ENCODE data around the gene AHSG.

AHSG gene

DNA sequence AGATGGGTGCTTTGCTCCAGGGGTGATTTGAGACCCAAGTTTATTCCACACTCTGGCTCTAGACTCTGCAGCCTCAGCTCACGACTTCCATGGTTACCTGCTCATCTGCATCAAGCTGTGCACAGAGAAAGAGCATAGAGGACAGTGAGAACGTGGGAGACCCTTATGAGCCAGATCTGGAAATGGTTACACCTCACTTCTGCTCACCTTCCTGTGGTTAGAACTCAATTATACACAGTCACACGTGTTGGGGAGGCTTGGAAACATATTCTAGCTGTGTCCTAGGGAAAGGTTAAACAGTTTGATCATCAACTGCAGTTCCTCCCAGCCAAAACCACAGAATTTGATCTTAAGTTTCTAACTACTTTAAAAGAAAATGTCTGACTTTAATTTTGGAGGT lies 29.2 kb downstream of the AHSG start:
- no peak for DNase-seq (ENCODE audit: low read depth)

DNA sequence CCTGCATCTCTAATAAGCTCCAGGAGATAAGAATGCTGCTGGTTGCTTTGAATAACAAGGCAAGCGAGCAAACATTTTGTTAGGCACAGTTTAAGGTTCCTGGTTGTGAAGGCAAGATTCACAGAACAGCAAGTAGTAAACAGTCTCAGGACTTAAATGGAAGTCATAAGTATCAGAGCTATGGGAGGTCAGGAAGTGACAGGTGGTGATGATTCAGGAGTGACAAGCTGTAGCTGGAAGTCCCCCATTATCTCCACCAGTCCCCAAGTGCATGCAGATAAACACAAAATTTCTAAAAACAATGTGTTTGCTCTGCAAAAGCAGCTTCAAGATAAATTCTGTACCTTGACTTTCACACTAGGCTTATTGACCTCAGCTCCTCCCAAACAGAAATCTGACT lies 30.6 kb downstream of the AHSG start:
- DNase-seq (ENCODE audit: low read depth) = no peak

DNA sequence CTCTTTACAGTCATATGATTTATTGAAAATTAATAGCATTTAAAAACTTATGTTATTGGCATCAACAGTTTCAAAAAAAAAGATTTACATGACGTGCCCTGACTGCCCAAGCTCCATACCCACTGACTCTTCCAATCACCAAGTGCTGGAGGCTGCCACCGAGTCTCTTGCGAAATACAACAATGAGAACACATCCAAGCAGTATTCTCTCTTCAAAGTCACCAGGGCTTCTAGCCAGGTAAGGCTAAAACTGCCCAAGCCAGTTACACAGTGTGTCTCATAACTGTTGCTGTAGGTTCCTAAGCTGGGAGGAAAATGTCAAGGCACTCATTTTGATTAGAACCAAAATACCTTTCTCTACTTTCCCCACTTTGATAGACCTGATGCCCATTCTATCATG lies 31.8 kb downstream of the AHSG start:
- no peak for DNase-seq (ENCODE audit: low read depth)

DNA sequence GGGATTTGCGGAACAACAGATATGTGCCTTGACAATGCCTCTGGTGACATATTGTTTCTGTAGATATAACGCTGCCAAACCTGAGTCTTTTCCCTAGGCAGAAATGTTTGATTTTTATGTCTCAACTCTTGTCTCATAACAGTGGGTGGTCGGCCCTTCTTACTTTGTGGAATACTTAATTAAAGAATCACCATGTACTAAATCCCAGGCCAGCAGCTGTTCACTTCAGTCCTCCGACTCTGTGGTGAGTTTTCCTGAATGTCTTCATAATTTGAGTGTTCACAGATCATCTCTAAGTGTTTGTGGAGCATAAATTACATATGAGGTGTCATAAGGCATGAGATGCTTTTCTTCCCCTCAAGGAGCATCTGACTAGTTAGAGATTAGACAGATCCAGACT lies 33.2 kb downstream of the AHSG start:
- no peak for DNase-seq (ENCODE audit: low read depth)

DNA sequence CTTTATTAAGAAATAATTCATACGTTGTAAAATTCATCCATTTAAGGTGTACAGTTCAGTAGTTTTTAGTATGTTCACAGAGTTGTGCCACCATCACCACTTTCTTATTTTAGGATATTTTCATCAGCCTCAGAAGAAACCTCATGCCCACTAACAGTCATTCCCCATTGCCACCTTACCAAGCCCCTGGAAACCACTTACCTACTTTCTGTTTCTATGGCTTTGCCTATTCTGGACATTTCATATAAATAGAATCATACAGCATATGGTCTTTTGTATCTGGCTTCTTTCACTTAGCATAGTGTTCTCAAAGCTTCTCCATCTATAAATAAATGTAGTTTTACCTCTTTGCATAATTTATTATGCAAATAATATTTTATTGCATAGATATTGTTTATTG lies 34.0 kb downstream of the AHSG start:
- no peak for DNase-seq (ENCODE audit: low read depth)

DNA sequence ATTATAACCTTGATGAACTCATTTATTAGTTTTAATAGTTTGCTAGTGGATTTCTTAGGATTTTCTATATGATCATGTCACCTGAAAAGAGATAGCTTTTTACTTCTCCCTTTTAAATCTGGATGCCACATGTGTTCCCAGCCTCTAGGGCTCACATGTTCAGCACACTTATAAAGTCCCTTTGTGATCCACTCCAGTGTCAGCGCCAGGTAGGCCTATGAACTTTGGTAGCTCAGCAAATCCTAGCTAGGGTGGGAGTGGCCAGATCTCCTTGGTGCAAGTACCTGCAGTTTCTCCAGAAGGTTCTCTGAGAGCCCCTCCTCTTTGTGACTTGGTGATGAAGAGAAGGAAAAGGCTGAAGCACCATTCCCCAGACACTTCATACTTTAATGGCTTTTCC lies 36.0 kb downstream of the AHSG start:
- DNase-seq (ENCODE audit: low read depth) = no peak

DNA sequence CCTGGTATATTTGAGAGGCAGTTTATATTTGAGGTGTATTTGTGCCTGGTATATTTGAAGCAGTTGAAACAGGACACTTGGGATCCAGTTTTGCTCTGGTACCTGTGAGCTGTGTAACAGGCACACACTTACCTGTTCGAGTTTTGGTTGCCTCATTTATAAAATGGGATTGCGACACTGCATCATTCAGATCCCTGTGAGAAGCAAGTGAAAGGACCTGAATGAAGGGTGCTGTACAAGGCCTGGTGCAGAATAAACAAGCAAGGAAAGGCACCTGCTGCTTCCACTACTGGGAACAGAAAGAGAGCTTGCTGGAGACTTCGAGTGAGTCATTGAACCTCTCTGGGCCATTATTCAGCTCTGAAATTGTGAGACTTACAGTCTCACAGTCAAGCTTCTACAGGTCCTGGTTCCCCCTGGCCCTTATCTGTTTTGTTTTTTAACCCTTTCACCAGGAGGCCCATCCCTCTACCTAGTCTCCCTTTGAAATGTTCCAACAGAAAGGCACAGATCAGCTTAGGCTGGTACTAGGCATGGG lies 38.9 kb downstream of the AHSG start:
- no peak for DNase-seq (ENCODE audit: low read depth)

DNA sequence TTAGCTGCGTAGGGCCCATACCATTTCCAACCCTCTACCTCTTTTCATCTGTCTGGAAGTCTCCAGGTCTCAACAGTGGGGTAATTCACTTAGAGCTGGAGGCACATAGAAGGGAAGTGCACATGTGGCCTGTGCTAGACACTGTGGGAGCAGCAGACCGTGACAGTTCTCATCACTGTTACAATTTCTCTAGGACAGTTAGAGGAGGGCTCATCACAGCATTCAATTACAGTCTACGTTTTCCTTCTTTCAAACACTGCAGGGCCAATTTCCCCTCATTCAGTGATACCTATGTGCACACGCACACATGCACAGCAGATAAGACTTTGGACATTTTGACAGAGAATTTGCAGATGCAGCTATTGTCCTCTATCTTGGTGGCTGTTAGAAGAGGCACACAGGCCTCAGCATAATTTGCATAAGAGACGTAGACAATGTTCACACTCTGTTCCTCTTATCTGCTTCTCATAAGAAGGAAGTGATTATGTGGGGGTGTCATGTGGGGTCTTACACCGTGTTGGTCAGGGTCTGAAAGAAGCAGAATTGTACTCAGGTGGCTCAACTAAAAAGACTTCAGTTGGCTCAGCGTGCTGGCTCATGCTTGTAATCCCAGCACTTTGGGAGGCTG lies 40.3 kb downstream of the AHSG start:
- no peak for DNase-seq (ENCODE audit: low read depth)

DNA sequence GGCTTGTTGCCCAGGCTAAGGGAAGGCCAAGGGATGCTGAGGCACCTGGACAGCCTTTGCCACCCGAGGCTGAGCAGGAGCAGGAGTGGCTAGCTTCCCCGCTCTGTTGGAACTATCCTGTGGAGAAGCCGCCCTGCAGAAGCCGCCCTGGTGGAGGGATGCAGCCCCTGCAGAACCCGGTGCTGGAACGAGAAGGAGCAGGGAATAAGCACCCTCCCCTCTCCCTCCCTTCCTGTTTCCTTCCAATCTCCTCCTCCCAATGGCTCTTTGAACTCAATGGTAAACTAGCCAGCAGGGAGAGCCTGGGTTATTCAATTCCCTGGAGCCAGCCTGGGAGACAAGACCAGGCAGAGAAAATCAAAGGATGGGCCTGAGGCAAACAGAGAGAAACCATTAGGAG lies 41.1 kb downstream of the AHSG start:
- no peak for DNase-seq (ENCODE audit: low read depth)

DNA sequence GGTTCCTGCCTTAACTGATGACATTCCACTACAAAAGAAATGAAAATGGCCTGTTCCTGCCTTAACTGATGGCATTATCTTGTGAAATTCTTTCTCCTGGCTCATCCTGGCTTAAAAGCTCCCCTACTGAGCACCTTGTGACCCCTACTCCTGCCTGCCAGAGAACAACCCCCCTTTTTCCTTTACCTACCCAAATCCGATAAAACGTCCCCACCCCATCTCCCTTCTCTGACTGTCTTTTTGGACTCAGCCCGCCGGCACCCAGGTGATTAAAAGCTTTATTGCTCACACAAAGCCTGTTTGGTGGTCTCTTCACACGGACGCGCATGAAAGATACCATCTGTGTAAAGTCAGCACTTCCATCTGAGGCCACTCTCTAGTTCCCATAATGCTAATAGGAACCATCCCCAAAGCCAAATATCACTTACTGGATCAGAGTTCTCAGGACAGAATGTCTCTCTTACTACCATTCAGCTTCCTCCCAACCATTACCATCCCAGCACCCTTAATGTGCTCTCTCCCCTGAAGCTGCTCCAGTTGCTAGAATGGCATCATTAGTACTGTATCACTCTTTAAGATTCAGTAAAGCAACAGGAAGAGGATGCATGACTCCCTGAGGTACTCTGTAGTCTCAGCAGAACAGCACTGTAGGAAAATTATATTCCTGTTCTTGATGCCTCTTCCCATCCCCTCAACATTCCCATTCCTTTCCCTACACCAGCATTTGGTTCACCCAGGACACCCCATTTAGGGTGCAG lies 50.7 kb downstream of the AHSG start:
- no peak for DNase-seq (ENCODE audit: low read depth)

DNA sequence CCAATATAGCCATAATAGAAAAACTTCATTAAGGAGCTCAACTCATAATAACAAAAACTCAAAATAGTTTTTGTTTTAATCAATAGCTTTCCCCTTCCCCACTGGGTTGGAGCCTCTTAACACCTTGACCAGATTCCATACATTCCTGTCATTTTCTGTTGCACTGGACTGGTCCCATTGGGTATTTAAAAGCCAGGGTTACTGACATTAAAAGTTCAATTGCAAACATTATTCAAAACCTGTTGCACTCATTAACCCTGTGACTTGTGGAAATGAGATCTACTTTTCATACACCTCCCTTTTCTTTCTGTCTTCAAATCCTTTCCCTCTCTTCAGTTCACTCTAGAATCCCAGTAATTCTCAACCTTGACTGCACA lies 51.2 kb downstream of the AHSG start:
- DNase-seq (ENCODE audit: low read depth) = no peak

DNA sequence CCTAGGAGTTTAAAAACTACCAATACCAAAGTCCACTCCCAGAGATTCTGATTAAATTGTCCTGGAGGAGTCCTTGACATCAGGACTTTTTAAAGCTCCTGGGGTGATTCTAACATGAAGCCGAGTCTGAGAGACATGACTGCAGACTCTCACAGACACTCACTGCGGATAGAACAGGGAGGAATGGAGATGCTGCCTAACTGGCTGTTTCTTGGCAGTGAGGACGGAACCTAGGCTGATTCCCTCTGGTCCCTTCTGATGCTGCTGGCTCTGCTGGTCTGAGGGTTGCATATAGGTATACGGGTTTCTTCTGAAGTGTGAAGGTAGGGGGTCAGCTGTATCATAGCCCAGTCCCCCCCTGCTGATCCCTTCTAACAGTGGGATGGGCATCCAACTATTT lies 51.6 kb downstream of the AHSG start:
- no peak for DNase-seq (ENCODE audit: low read depth)

DNA sequence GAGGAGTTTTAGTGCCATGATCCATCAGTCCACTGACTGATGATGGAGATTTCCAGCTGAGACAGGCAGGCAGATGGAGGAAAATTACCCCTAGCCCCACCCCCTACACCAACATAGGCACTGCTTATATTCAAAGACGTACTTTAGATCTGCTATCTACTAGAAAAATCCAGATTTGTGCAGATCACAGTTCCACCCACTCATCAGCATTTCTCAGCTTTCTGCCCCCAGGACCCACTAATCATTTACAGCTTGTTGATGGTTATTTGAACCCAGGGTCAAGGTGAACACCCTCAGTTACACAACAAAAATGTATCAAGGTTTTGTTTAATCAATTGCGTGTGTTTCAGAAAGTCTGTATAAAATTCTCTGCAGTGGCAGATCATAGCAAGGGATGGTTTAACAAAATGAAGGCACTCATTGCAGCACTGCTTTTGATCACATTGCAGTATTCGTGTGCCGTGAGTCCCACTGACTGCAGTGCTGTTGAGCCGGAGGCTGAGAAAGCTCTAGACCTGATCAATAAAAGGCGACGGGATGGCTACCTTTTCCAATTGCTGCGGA lies 52.8 kb downstream of the AHSG start, which contains the start of gene HRG:
TSS of gene HRG (plus strand) at position 390 of the 564 bp plus-strand sequence. CDS start at position 408, 18 bp downstream.
- DNase-seq (ENCODE audit: low read depth) = no peak

DNA sequence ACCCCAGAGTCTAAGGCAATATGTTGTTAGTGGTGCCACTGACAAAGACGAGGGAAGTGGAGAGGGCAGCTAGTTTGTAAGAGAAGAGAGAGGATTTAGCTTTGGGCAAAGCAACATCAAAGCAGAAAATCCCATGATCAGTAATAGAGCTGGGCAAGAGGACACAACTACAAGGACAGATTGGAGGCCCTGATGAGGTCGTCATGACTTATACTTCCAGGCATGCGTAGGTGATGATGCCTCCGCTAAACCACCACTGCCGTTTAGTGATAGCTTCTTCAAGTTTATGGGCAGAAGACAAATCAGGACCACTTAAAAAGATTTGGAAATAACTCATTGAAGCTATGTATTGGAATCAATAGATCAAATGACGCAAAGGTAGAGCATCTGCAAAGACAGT lies 55.6 kb downstream of the AHSG start:
- no peak for DNase-seq (ENCODE audit: low read depth)

DNA sequence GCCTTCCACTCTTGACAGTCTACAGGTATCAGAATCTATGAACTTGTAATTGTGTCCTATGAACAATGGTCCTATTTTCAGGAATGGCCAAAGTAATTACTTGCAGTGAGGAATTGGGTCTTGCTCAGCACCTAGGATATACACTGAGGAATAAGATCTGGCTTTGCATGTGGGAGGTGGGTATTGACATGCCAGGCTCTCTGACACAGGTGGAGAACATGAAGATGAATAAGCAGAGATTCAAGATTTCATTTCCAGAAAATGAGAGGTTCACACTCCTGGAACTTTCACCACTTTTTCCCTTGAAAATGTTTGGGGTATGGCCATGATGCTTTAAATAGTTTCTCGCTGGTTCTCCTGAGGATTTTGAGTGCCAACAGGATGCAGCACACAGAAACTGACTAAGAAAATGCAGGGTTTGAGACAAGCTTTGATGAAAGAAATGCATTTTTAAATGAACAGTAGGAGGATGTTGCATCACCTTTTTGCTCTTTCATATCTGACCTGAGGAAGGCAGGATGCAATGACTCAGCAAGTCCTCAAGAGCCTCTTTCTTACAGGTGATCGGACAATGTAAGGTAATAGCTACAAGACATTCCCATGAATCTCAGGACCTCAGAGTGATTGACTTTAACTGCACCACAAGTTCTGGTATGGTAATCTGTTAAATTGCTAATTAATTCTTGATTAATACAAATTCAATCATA lies 56.7 kb downstream of the AHSG start:
- DNase-seq (ENCODE audit: low read depth) = no peak

DNA sequence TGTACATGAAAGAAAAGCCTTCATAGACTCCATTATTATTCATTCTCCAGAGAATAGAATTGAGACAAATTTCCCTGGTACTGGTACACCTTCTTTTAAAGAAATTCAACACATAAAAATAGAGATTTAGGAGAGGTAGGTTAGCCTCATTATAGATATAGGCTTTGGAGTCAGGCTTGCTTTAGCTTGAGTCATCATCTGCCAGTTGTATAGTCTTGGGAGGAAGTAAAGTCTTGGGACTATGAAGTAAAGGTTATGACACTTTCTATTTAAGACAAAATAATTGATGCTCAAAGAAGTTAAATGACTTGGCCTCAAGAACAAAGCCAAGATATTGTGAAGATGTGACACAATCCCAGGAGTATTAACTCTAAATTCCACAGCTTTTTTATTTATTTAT lies 57.3 kb downstream of the AHSG start:
- DNase-seq (ENCODE audit: low read depth) = no peak
